Measurements from ENCODE around the gene TNFRSF6B.

DNA sequence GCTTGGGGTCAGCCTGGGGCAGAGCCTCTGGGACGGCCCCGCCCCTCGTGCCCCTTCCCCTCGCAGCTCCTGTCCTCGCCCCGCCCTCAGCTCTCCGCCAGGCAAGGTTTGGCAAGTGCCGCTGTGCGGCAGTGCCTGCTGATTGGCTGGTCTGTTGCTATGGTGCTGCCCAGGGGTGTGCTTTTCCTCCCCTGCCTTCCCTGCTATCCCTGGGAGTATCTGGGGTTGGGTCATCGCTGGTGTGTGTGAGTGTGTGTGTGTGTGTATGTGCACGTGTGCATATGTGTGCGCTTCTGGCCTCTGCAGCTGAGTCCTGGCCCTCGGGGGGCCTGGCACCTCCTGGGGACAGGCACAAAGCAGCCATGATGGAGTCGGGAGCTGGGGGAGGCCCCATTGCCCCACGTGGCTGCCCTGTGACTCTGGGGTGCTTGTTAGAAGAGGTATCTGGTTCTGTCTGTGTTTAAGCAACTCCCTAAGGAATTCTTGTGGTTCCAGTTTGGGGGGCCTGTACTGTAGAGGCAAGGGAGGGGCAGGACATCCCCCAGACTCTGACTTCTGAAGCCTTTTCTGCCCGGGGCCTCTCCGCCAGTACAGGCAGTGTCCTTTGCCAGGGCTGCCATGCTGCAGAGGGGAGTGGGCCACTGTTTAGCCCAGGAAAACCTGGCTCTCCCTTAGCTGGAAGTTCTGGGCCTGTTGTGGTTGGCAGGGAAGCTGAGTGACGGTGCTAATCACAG, 31.4 kb upstream of the TNFRSF6B start:
- TF ChIP-seq, protein P1, sequence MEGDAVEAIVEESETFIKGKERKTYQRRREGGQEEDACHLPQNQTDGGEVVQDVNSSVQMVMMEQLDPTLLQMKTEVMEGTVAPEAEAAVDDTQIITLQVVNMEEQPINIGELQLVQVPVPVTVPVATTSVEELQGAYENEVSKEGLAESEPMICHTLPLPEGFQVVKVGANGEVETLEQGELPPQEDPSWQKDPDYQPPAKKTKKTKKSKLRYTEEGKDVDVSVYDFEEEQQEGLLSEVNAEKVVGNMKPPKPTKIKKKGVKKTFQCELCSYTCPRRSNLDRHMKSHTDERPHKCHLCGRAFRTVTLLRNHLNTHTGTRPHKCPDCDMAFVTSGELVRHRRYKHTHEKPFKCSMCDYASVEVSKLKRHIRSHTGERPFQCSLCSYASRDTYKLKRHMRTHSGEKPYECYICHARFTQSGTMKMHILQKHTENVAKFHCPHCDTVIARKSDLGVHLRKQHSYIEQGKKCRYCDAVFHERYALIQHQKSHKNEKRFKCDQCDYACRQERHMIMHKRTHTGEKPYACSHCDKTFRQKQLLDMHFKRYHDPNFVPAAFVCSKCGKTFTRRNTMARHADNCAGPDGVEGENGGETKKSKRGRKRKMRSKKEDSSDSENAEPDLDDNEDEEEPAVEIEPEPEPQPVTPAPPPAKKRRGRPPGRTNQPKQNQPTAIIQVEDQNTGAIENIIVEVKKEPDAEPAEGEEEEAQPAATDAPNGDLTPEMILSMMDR (IDR thresholded peaks at IDR 0.05) = no peak
- no peak for TF ChIP-seq POLR2A (IDR thresholded peaks at IDR 0.05)
